ENCODE measurements around the gene PRR20D. TPM values are rescaled to one million over a fixed set of nuclear protein-coding genes. Genes with fewer than 3 reads are reported as not detected.

PRR20D gene
- polyA plus RNA-seq, 1 of the 3 experiments (the other 2 are of a cell fraction): not detected

GRCh38 chr13:57136093-57136492 lies 24.3 kb upstream of the PRR20D start:
- Histone ChIP-seq H3F3A (replicated peaks; ENCODE audit: insufficient read depth) (no peaks in the 10 kb centered on the region), H4K20me1 (ENCODE audit: insufficient read depth) (no peaks in the 10 kb centered on the region), H3K4me2 (no peak overlapping the region), H3K9me3 (no peaks in the 10 kb centered on the region), H2AFZ (ENCODE audit: low read depth) (no peak overlapping the region), H3K4me3 (ENCODE audit: low read depth in 2 of 2, low read length in 1 of 2) (no peak overlapping the region), H3K4me1 (ENCODE audit: control insufficient read depth in 1 of 2, insufficient read depth in 2 of 2, low read depth in 1 of 2, low read length in 1 of 2) (no peaks in the 10 kb centered on the region), H3K9me2 (0 out of 2 replicates have a peak, but pooled peaks cover 2% of the 10 kb centered on the region), H3K79me2 (ENCODE audit: insufficient read depth) (no peaks in the 10 kb centered on the region), H3K27me3 (ENCODE audit: insufficient read depth) (no peaks in the 10 kb centered on the region), H3K36me3 (replicated peaks in 1 of 2; ENCODE audit: control insufficient read depth in 1 of 2, insufficient read depth in 2 of 2, low read length in 1 of 2) (no peaks in the 10 kb centered on the region), H3K27ac (ENCODE audit: low read depth in 2 of 2, low read length in 1 of 2) (no peak overlapping the region), H3K9ac (no peak overlapping the region)
- POLR2A ChIA-PET: no interaction called here
- CTCF ChIA-PET: no interaction called here
- 0% methylated on average over 2 of the region's 2 CpGs for WGBS (ENCODE audit: low lambda C conversion rate)
- TF ChIP-seq RXRA (IDR thresholded peaks at IDR 0.05; ENCODE audit: borderline replicate concordance, low read depth) (no peak), RAD21 (IDR thresholded peaks at IDR 0.05; ENCODE audit: low read length) (no peak), ZBTB33 (IDR thresholded peaks at IDR 0.05; ENCODE audit: borderline replicate concordance, low read depth) (no peak), IRF3 (IDR thresholded peaks at IDR 0.05; ENCODE audit: low read depth, low read length) (no peak), FOXJ3 (CRISPR knock-in tag; IDR thresholded peaks at IDR 0.05) (no peak), CHD2 (IDR thresholded peaks at IDR 0.05; ENCODE audit: low read length, partially characterized antibody) (no peak), POLR2AphosphoS5 (IDR thresholded peaks at IDR 0.05; ENCODE audit: low read depth, low read length) (no peak), NRF1 (IDR thresholded peaks at IDR 0.05; ENCODE audit: low read depth, low read length) (no peak), FOXM1 (IDR thresholded peaks at IDR 0.05; ENCODE audit: low read depth) (no peak), REST (IDR thresholded peaks at IDR 0.05; ENCODE audit: low read depth, low read length) (no peak), YY1 (IDR thresholded peaks at IDR 0.05; ENCODE audit: low read depth) (no peak), NFIC (IDR thresholded peaks at IDR 0.05; ENCODE audit: borderline replicate concordance) (no peak), ELF1 (IDR thresholded peaks at IDR 0.05) (no peak), SIN3A (IDR thresholded peaks at IDR 0.05; ENCODE audit: borderline replicate concordance, low read depth, low read length) (no peak), MXI1 (IDR thresholded peaks at IDR 0.05; ENCODE audit: low read depth, low read length) (no peak), RFX5 (IDR thresholded peaks at IDR 0.05; ENCODE audit: low read length) (no peak), FOSL2 (IDR thresholded peaks at IDR 0.05; ENCODE audit: borderline replicate concordance, low read depth) (no peak), EP300 (IDR thresholded peaks at IDR 0.05; ENCODE audit: borderline replicate concordance in 1 of 2, low read depth in 1 of 2, low read length in 1 of 2) (no peak), GATA2 (CRISPR knock-in tag; IDR thresholded peaks at IDR 0.05) (no peak)
- DNase-seq: no peak
